Activated CD4-positive, CD25-positive, alpha-beta regulatory T cell treated with anti-CD3 and anti-CD28 coated beads, Interleukin-2, amount 50 U/mL, for 72 hours (primary cell): ENCODE data around the gene NBPF20.
"Not testable (repeated sequence)": the region's sequence is repeated elsewhere in the genome, so short reads cannot be mapped to it uniquely, and the experiment has no call there.

ENCODE experiments used
- DNase-seq: peaks from one replicate; pipeline ENCODE4 v3.0.0; 2021

The NBPF20 gene

GRCh38 chr1:145429329-145429728 is 3.9 kb upstream of the NBPF20 start:
- DNase-seq: not testable (repeated sequence)

- DNase-seq: peak; percentile 37
Measured at GRCh38 chr1:145424612-145425435, 579 bp downstream of the NBPF20 start.

GRCh38 chr1:145415149-145415548 is 10.3 kb downstream of the NBPF20 start:
- not testable (repeated sequence) for DNase-seq

- DNase-seq: not testable (repeated sequence)
Measured at GRCh38 chr1:145407266-145407665, 18.1 kb downstream of the NBPF20 start.

- DNase-seq: not testable (repeated sequence)
Measured at GRCh38 chr1:145404949-145405348, 20.5 kb downstream of the NBPF20 start.

- DNase-seq: not testable (repeated sequence)
Measured at GRCh38 chr1:145400701-145401100, 24.7 kb downstream of the NBPF20 start.
